Measurements from ENCODE around the gene MANSC1. TPM values are rescaled to one million over a fixed set of nuclear protein-coding genes. Genes with fewer than 3 reads are reported as not detected.

The MANSC1 gene
- total and polyA plus RNA-seq, 2 of the 13 experiments (the other 11 are each of a cell fraction or from before 2014, with no cell fraction given): 1.9 to 4.2 TPM

DNA sequence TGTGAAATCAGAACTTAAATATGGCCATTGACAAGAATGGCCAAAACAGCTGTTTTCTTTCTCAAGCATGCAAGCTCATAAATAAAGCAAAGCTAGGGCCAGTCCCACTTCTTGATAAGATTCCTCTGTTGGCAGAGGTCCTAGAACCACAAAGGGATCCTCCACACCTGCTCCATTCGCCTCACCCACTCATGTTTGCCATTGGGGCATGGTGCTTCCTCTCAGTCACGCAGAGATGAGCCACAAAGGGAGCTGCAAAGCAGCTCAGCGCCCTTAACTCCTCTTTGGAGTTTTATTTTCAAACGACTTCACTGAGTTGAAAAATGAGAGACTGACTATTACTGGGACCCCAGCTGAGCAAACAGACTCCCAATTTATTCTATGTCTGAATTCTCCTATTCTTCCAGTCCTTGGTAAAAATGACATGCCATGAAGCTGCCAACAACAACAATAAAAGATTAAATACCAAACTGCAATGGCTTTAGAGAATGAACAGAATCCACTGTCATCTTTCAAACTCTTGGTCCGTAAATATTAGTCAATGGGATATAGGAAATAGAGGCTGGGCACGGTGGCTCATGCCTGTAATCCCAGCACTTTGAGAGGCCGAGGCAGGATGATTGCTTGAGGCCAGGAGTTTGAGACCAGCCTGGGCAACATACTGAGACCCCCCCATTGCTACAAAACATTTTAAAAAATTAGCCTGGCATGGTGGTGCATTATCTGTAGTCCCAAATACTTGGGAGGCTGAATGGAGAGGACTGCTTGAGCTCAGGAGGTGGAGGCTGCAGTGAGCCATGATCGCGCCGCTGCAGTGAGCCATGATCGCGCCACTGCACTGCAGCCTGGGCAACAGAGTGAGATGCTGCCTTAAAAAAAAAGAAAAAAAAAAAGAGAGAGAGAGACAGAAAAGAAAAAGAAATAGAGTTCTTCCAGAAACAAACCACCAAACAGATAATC lies 16.4 kb downstream of the MANSC1 start:
- in situ Hi-C loops (cut with HindIII; ENCODE audit: extremely low pct_ligation_motif_present, low pct_unique_long_range_greater_than_20kb): no loop called here
- Histone ChIP-seq H3K4me3 (replicated peaks in 1 of 3; ENCODE audit: insufficient read depth in 1 of 3, low read depth in 2 of 3, low read length in 3 of 3) (no peak overlapping the region), H3K9me3 (ENCODE audit: low read length) (no peaks in the 10 kb centered on the region), H3K79me2 (ENCODE audit: insufficient read depth, low read length) (no peaks in the 10 kb centered on the region), H4K20me1 (ENCODE audit: insufficient read depth, low read length) (no peaks in the 10 kb centered on the region), H3K9ac (ENCODE audit: insufficient read depth, low read depth, low read length) (no peak overlapping the region), H3K27ac (ENCODE audit: extremely low read length, insufficient read depth, low read length) (no peak overlapping the region), H3K4me1 (ENCODE audit: insufficient read depth, low read length) (peaks cover 34% of the 10 kb centered on the region), H3K27me3 (ENCODE audit: control insufficient read depth in 1 of 2, insufficient read depth in 2 of 2, low read length in 2 of 2) (no peaks in the 10 kb centered on the region), H3K36me3 (replicated peaks in 1 of 2; ENCODE audit: control insufficient read depth in 1 of 2, insufficient read depth in 2 of 2, low read length in 2 of 2) (no peaks in the 10 kb centered on the region), H2AFZ (ENCODE audit: low read length) (no peak overlapping the region), H3K4me2 (ENCODE audit: low read depth, low read length) (peak overlapping the region; percentile 39; the same call in 1 of the 2 replicates)
- TF ChIP-seq, protein P1, sequence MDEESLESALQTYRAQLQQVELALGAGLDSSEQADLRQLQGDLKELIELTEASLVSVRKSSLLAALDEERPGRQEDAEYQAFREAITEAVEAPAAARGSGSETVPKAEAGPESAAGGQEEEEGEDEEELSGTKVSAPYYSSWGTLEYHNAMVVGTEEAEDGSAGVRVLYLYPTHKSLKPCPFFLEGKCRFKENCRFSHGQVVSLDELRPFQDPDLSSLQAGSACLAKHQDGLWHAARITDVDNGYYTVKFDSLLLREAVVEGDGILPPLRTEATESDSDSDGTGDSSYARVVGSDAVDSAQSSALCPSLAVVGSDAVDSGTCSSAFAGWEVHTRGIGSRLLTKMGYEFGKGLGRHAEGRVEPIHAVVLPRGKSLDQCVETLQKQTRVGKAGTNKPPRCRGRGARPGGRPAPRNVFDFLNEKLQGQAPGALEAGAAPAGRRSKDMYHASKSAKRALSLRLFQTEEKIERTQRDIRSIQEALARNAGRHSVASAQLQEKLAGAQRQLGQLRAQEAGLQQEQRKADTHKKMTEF (CRISPR knock-in tag; IDR thresholded peaks at IDR 0.05): 0 out of 2 replicates have a peak, but pooled peaks have one; percentile 15
- no peak for TF ChIP-seq ZNF460 (CRISPR knock-in tag; IDR thresholded peaks at IDR 0.05; ENCODE audit: borderline replicate concordance)
- TF ChIP-seq, protein P2, sequence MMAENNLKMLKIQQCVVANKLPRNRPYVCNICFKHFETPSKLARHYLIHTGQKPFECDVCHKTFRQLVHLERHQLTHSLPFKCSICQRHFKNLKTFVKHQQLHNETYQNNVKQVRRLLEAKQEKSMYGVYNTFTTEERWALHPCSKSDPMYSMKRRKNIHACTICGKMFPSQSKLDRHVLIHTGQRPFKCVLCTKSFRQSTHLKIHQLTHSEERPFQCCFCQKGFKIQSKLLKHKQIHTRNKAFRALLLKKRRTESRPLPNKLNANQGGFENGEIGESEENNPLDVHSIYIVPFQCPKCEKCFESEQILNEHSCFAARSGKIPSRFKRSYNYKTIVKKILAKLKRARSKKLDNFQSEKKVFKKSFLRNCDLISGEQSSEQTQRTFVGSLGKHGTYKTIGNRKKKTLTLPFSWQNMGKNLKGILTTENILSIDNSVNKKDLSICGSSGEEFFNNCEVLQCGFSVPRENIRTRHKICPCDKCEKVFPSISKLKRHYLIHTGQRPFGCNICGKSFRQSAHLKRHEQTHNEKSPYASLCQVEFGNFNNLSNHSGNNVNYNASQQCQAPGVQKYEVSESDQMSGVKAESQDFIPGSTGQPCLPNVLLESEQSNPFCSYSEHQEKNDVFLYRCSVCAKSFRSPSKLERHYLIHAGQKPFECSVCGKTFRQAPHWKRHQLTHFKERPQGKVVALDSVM (CRISPR knock-in tag; IDR thresholded peaks at IDR 0.05): peak; percentile 48; the same call in 1 of the 2 replicates
- BruUV-seq (replicated peaks): no TSS peak
- ChIA-PET CTCF (ENCODE audit: low intra/inter-chr PET ratio, low total read pairs) (interaction anchor here (0.9 to 2.6 kb wide), 4 partner anchors 43 to 371 kb away, joined by 3 to 22 read pairs (median 4); no protein-coding TSS in a partner anchor), POLR2A (no interaction called here)
- no peak for ATAC-seq
- DNase-seq (ENCODE audit: low spot score): no peak
- FAIRE-seq: no peak
- intact Hi-C loops (cut with micrococcal nuclease; ENCODE audit: unreplicated experiment): loop anchor here (1.0 to 5.0 kb wide), 4 partner anchors 67 to 297 kb away; partner anchors contain the start of gene LRP6
- 89% methylated on average over 12 of the region's 12 CpGs for WGBS (ENCODE audit: low lambda C conversion rate)

Data from HepG2 (cell line).